ENCODE results near the gene DBNL.
A peak's percentile ranks its signal among the peaks of the same experiment; 100 is the strongest.

Gene DBNL

DNA sequence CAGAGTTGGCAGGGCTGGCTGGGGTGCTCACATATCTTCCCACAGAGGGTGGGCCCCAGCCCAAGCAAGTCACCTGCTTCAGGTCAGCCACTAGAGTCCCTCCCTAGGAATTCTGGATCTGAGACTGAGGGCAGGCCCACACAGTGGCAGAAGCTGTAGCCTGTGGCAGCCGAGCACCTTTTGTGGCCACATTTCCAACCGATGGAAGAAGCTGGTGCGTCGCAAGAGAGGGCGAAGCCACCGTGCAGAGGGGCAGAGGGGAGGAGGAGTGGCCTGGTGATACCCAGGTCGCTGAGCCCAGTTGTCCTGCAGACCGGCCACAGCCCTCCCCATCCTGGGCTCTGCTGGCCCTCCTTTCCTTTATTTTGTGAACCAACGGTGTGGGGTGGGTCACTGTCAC, 32.6 kb downstream of the DBNL start:
- no peak for DNase-seq (ENCODE audit: low read depth in 4 of 4, low spot score in 1 of 4)

DNA sequence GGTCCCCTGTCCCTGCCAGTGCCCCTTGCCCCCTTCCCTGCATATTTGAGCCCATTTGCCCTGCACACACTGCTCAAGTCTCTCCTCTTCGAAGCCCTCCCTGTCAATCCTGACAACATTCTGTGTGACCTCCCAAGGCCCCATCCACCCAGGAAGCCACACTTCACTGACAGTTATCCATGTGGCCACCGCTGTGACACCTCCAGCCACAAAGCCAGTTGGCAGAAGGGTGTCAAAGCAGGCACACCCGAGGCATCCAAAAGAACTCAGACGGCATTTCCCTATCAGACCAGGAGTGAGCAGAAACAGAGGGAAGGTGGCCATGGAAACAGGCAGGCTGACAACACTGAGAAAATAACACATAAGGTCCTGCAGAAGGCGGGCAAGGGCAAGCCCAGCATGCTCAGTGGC, 33.2 kb downstream of the DBNL start:
- DNase-seq (ENCODE audit: low read depth in 4 of 4, low spot score in 1 of 4), result no peak

DNA sequence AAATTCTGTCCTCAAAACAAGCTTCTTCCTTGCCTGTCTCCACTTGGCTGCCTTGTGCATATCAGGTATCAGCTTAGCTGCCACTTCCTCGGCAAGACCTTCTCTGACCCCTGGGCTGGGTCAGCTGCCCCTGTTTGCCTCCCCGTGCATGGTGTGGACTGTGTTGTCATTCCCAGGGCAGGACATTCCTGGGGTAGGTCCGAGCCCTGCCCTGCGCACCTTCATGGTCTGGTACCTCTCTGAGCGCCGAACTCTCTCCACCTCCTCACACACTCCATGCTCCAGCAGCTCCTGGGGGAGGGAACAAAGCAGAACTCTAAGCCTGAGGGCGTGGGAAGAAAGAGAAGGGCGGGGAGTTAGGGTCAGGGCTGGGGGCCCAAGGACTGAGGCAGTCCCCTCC, 34.0 kb downstream of the DBNL start:
- no peak for DNase-seq (ENCODE audit: low read depth in 4 of 4, low spot score in 1 of 4)

DNA sequence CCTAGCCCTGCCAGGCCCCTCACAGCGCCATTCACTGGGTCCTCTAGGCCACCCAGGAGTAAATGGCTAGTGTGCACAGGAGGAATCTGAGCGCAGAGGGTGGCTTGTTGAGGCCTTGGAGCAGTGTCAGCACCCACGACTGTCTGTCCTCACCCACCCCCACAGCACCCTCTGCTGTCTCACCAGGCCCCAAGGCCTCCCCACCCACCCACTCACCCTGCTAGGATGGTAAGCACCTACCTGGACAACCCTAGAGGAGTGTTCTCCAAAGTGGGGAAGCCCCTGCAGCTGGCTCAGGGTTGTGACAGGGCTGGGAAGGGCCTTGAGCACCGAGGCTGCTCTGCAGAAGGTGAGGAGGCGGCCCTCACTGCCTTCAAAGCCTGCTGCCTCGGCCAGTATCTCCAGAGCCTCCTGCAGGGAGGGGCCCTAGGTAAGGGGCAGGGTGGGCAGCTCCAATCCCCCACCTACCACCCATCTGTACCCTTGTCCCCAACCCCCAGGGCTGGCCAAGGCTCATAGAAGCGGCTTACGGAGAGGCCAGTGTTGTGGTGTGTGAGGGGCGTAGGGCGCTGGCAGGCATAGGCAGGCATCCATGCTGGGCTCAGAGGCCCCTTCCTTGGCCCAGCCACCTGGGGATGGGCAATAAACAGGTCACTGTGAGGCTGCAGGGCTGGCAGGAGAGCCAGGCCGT, 35.0 kb downstream of the DBNL start:
- no peak for DNase-seq (ENCODE audit: low read depth in 4 of 4, low spot score in 1 of 4)

DNA sequence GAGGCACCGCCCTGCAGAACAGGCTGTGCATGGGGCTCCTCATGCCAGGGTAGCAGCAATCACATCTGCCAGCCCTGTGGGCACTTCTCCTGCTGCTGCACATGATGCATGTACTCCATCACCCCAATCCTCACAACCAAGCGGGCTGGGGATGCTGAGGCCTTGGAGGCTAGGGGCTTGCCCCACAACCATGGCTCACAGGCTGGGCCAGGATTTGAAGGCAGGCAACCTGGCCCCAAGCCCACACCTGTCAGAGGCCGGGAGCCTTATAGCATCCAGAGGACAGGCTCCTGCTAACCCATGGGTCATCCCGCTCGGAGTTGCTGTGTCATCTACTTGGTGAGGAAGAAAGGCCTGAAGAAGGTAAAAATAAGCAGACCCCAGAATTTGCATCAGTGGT, 35.6 kb downstream of the DBNL start:
- no peak for DNase-seq (ENCODE audit: low read depth in 4 of 4, low spot score in 1 of 4)

DNA sequence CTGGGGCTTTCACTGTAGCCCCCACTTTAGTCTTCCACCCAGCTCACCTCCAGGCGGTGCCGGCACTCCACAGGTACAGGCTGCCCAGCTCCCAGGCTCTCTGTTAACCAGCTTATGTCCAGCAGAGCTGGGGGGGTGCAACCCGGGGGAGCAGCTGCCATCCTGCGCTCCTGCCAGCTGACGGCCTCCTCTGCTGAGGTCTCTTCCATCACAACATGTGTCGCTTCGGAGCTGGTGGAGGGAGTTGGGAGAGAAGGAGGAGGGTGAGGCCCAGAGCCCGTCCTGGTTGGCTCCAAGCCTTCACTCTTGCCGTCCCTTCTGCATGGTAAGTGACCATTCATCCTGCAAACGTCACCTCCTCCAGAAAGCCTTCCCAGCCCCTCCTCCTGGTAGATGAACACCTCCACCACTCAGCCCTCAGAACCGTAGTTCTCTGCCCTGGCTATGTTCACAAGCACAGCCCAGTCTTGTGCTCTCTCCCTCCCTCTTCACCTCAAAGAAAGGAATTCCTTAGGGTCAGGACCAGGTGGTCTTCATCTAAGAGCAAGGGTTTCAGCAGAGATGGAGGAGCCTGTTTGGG, 36.3 kb downstream of the DBNL start:
- DNase-seq (ENCODE audit: low read depth in 4 of 4, low spot score in 1 of 4), result no peak

DNA sequence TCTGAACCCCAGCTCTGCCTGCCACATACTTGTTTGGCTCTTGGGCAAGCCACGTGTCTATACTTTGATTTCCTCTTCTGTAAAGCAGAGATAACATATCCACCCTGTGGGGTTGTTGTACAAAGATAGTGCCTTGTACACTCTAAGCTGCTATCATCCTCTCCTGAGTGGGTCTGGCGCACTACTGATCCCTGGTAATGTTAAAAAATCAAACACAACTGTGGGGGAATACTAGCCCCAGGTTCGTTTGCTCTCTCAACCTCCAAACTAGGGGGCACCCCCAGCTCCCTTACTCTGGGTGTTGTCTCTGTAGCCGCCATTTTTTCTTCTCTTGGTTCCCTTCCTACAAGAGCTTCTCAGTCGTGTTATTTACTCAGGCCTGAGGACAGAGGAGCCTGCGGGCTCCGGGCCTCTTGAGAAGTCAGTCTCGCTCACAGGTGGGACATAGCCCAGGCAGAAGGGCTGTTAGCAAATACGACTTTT, 36.8 kb downstream of the DBNL start:
- no peak for DNase-seq (ENCODE audit: low read depth in 4 of 4, low spot score in 1 of 4)

DNA sequence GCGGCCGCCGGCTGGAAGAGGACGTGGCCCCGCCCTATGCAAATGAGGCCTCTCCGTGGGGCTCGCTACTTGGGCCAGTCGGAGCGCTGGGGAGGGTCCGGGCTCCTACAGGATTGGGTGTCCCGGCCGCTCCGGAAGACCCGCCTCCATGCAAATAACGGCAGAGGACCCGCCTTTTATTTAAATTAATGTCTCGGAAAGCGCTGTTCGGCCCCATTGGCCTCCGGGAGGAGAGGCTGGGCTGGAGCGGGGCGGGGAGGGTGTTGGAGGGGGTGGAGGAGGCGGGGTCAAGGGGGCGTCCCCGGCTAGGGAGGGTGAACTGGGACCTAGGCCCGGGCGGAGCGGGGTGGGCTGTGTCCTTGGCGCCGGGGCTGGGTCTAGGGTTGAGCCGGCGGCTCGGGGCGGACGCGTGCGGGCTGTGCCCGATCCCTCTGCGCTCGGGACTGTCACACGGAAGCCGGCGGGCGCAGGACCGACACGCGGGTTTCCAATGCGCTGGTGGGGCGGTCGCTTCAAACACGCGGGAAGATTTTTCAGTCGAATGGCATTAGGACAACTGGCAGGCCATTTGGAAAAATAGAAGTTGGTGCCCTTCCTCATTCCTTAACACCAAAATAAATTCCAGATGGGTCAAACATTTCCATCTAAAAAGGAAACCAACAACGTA, 38.2 kb downstream of the DBNL start:
- DNase-seq (ENCODE audit: low read depth in 4 of 4, low spot score in 1 of 4), result peak; percentile 91 to 98 (median 94)

DNA sequence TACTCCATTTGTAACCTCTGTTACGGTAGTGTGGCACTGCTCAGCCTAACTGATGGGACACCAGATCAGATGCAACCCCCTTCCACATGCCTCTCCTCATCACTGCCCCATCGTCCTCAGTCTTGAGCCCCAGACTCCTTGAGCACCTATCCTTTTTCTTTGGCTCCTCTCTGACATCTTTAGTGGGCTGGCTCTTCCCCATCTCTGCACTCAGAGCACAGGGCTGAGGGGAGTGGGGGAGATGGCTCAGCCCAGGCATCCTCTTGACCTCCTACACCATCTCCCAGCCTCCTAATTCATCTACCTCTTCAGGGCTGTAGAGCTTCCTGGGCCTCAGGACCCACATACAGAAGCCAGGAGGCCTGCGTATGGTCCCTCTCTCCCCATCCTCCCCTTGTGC, 39.3 kb downstream of the DBNL start:
- DNase-seq (ENCODE audit: low read depth in 4 of 4, low spot score in 1 of 4), result no peak

DNA sequence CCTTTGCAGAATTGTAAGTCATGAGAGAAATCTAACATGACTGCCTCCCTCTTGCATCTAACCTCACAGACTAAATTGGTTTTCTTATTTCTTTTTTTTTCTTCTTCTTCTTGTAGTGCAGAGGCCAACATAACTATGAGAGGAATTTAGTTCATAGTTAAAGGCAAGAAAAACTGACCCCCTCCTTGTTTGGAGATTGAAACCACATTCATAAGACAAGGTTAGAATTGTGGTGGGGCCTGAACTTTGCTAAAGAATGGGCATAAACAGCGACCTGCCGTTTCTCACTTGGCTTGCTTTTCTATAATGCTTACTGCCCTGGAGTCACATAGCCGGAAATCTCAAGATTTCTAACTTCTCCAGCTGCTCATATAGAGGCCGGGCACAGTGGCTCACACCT, 40.2 kb downstream of the DBNL start:
- DNase-seq (ENCODE audit: low read depth in 4 of 4, low spot score in 1 of 4), result no peak

DNA sequence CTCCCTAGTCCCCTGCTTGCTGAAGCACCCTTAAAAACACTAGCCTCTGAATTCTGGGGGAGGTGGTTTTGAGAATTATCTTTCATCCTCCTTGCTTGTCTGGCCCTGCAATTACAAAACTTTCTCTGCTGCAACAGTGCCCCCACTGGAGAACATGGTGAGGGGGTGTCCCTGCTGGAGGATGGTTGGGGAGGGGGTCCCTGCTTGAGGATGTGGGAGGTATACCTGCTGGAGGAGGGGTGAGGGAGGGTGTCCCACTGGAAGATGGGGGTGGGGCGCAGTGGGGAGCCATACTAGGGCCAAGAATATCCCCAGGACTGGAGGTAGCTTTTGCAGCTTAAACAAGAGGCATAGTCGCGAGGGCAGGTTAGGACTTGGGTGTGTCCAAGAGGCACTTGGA, 41.0 kb downstream of the DBNL start:
- DNase-seq (ENCODE audit: low read depth in 4 of 4, low spot score in 1 of 4), result no peak

DNA sequence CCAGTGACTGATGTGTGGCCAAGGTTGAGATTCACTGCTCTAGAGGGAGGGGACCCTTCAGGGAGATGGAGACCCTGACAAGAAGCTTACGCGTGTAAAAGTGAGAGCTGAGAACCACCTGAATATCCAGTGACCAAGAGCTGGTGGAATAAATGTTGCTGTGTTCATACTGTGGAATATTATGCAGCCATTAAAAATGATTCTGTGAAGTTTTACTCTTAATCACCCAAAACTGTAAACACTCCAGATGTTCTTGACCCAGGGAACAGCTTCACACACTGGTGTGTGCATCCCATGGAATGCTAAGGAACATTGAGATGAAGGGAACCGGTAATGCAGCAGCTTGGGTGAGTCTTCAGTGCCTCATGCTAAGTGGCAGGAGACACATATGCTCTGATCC, 42.1 kb downstream of the DBNL start:
- no peak for DNase-seq (ENCODE audit: low read depth in 4 of 4, low spot score in 1 of 4)

DNA sequence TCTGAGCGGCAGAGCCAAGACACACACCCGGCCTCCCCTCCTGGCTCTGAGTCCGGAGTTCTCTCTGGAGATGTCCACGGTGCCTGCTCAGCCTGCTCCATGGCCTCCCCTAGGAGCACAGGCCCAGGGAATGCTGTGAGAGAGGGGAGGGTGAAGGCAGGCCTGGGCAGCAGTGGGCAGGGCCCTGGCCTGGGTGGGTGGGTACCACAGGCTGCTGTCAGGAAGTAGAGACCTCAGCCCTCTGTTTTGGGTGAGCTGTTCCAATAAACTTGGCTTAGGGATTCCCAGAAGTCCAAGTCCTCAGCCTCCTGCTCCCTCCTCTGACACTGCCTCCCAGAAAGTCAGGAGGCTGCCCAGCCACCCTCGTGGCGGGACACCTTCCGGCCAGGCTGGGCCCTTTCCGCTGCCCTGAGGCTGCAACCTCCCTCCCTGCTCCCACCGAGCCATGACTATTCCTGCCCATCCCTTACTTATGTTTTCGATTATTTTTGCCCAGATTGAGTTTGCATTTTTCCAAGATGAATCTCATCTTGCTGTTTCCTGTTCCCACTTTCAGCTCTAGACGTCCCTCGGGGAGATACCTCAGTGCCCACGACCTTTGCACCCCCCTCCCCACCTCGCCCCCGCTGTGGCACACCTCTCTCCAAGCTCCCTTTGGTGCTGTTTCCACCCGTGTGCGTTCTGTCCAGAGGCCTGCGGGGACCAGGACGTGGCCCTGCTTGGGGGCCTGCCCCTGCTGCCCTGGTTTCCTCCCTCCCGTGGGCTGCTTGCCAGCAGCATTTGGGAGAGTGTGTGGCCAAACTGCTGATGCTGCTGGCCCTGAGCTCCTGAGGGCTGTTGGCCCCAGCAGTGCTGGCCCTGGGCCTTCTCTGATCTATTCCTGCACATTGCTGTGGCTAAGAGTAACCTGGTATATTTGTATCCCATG, 43.7 kb downstream of the DBNL start:
- DNase-seq (ENCODE audit: low read depth in 4 of 4, low spot score in 1 of 4), result no peak

DNA sequence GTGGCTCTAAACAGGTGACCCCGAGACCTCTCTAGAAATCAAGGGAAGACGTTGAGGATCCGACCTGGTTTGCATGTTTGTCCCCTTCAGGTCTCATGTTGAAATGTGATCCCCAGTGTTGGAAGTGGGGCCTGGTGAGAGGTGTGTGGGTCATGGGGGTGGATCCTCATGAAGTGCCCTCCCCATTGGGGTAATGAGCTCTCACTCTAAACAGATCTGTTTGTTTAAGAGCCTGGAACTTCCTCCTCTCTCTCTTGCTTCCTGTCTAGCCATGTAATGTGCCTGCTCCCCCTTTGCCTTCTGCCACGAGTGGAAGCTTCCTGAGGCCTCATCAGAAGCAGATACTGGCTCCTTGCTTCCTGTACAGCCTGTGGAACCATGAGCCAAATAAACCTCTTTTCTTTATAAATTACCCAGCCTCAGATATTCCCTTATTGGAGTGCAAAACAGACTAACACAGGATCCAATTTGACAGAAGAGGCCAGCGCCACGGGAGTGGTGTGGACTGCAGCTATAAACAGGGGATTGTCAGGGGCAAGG, 48.7 kb downstream of the DBNL start:
- no peak for DNase-seq (ENCODE audit: low read depth in 4 of 4, low spot score in 1 of 4)

DNA sequence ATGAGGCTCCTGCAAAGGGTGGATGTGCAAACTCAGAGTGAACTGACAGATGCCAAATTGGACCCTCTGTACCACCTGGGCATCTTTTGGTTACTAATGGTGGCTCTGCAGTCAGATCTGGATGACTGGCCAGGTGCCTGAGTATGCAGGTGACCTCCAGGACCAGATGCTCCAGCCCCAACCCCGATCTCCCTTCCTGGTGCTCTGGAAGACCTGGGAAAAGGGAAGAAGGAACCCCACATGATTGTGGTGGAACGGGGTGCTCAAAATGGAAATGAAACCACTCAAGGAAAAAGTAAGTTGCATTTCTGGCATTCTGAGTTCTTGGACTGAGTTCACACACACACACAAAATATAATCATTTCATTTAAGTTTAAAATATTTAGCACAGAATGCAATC, 49.9 kb downstream of the DBNL start:
- no peak for DNase-seq (ENCODE audit: low read depth in 4 of 4, low spot score in 1 of 4)

DNA sequence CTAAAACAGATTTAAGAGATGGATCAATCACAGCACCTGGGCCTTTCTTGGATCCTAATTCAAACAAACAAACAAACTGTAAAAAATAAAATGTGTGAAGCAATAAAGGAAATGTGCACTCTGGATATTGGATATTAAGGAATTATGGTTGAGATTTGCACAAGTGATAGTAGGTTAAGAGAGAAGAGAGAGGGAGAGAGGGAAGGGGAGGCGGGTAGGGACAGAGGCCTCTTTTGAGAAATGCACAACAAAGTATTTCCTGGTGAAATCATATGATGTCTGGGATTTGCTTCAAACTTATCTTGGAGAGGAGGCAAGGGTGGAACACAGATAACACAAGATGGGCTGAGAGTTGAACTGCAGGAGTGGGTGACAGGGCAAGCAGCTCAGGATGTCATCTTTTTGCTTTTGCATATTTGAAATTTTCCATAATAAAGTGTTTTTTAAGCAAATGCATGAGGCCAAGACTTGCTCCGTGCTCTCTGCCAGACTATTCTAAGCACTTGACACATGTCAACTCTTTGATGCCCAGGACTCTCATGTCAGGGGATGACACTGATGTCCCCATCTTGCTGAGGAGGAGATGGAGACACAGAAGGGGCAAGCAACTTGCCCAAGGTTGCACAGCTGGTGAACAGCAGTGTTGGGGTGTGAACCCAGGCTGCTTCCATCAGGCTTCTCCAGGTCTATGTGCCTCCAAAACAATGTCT, 50.5 kb downstream of the DBNL start:
- no peak for DNase-seq (ENCODE audit: low read depth in 4 of 4, low spot score in 1 of 4)

DNA sequence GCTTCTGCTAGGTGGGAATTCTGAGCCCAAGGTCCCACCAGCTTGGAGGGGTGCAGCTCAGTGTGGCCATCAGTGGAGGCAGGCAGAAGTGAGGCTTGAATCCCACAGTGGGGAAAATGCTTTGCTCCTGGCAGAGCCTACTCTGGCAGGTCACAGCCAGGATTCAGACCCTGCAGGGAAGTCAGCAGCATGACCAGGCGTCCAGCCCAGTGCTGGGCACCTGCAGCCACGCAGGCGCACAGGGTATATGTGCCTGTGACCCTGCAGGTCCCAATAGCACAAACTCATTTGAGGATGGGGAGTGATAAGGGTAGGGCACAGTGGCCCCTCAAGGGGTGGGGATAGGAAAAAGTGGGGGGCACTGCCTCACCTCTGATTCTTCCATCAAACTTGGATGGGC, 51.3 kb downstream of the DBNL start:
- no peak for DNase-seq (ENCODE audit: low read depth in 4 of 4, low spot score in 1 of 4)

DNA sequence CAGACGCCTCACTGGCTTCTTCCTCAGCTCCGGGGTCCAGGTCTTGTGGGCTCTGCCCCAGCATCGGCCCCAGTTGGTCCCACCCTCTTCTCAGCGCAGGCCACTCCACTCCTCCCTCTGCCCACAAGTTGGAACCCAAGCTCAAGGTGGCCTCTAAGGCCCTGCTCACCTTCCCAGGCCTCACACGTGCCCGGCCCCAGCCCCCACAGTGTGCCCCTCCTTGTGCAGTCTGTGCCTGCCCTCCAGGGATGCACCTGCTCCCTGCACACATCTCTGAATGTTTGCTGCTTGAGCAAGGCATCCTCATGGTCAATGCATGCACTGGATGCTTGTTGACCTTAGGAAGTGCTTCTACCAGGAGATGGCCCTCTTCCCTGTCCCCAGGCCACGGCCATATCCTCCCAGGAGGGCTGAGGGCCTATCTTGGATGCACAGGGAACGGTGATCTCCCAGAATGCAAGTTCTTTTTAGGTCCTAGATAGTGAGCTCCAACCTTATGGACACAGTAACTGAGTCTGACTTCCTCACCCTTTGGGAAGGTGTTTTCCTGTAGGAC, 51.9 kb downstream of the DBNL start:
- no peak for DNase-seq (ENCODE audit: low read depth in 4 of 4, low spot score in 1 of 4)

DNA sequence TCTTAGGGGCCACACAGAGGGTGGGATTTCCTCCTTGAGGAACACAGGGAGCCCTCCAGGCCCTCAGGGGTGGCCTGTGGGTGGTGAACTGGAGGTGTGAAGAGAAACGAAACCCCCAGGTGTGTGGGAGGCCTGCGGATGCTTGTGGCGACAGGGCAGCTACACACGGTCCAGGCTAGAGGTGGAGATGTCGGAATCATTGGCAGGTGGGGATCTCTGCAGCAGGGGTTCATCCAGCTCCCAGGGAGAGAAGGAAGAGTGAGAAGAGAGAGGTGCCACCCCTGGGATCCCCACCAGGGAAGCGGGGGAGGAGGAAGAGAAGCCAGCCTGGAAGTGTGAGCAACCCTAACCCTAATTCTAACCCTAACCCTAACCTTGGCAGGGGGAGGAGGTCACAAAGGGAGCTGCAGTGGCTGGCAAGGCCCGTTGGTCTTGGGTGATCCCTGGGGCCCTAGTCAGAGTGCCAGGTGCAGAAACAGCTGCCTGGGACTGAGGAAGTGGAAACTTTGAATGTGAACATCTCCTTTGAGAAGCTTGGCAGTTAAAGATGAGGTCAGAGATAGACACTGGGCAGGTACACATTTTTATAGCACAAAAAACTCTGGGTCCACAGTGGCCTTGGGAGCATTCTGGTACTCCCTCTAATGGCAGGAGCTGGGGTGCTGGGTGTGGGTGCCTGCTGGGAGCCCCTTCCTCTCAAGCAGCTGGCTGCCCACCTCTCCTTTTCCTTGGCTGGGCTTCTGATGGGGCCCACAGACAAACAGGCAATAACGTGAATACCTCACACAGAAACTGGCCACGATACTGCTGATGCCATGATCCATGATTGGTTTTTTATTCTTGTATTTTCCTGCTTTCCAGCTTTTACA, 52.8 kb downstream of the DBNL start:
- DNase-seq (ENCODE audit: low read depth in 4 of 4, low spot score in 1 of 4), result no peak

Measured in stimulated activated CD4-positive, alpha-beta T cell treated with anti-CD3 and anti-CD28 coated beads, Interleukin-1b, Interleukin-23, amount 100 ng/mL, for 24 hours (primary cell).